Measurements from ENCODE around the gene GLB1L2.

GLB1L2 gene

GRCh38 chr11:134349109-134349801 lies 17.5 kb downstream of the GLB1L2 start:
- no peak for DNase-seq

DNA sequence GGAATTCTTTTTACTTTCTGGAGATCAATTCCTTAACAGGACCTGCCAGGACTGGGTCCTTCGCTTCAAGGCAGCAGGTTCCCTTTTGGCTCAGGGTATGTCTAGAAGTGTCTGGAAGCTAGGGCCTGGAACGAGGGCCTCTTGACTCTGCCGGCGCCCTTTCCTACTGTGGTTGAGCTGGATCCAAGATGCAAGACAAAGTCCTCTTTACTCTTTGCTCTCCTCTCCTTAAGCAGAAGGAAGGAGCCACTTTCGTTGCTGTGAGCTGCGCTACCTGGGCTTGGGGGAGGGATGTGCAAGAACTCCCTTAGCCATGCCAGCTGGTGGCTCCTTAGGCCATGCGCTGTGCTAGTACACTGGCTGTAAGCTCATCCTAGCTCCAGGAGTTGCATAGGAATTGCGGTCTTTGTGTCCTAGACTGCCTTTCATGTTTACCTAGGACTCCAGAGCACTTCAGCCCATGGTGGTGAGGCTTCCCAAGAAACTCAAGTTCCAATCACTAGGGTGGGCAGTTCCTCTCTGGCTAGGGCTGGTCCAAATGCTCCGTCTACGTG lies 18.1 kb downstream of the GLB1L2 start:
- DNase-seq = no peak

GRCh38 chr11:134350381-134350780 lies 18.6 kb downstream of the GLB1L2 start:
- no peak for DNase-seq

DNA sequence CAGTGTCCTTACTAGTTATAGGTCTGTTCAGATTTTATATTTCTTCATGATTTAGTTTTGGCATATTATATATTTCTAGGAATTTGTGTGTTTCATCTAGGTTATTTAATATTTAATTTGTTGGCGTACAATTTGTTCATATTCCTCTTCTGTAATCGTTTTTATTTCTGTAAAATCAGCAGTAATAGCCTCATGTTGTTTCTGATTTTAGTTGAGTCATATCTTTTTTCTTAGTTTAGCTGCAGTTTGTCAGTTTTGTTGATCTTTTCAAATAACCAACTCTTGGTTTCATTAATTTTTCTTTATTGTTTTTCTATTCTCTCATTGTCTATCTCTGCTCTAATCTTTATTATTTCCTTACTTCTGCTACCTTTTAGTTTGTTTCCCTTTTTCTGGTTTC lies 20.3 kb downstream of the GLB1L2 start:
- DNase-seq = no peak

DNA sequence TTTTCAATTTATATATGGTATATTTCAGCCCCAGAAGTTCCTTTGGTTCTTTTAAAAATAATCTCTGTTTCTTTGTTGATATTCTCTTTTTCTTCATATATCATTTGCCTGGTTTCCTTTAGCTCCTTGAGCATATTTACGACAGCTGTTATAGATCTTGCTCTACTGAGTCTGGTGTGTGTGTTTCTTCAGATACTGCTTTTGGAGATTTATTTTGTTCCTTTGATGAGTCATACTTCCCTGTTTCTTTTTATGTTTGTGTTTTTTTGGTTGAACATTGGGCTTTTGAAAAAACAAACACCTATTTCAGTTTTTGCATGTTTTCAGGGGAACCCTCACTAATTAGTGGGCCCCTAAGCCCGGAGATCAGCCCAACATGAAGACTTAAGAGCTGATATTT lies 23.3 kb downstream of the GLB1L2 start:
- DNase-seq = no peak

DNA sequence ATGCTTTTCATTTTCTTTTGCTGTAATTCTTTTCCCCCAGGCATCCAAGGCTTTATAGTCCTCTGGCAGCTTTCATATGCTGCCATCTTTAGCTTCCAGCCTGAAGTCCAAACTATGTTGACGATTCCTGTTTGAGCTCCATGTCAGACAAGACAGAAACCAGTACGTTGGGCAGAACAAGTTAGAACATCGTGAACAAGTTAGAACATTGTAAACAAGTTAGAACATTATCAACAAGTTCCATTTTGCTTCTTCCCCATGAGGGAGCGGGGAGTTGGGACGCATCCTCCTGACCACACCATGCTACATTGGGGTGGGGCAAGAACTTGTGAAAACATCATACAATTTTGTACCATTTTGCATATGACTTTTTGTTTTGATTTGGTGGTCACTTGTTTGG lies 23.9 kb downstream of the GLB1L2 start:
- no peak for DNase-seq

DNA sequence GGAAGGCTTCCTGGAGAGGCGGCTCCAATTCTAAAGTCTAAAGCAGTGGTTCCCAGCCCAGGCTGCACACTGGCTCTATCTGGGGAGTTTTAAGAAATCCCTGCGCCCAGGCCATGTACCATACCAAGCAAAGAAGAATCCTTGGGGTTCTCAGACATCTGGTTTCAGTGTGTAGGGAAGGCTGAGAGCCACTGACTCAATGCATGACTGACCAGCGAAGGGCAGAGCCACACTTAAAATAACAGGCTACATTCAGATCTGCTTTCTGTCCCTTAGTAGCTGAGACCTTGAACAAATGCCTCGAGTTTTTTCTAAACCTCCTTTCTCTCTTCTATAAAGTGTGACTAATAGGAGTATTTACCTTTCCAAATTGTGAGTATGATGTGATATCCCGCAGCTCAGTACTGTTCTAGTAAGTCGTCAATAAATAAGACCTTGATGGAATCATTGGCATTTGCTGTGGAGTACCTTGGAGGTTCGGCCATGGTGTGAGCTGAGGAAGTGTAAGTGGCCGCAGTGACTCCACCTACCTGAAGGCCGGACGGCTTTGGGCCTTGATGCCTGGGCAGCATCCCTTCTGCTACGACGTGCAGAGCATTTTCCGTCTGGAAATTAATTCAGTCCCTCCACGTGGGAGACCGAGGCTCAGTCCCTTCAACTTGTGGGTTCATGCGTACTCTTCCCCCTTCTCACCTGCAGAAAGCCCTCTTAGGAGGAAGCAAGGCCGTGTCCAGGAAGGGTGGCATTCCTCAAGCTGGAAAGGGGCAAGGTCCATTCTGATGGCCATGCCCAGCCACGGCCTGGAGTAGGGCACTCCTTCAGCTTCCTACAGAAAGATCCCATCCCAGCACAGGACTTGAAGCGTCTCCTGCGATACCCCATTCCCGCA lies 25.1 kb downstream of the GLB1L2 start:
- DNase-seq = no peak

DNA sequence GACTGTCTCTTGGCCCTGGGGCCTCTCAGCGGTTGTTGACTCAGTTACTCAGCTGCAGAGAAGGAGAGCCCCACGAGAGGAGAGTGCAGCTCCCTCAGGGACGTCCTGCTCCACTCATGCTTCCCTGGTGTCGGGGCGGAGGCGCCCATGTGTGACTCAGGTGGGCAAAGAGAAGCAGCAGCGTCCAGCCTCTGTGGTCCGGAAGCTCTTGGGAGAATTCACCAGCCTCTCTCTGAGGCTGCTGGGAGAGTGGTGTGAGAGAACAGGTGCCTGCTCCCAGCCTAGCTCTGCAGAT lies 25.7 kb downstream of the GLB1L2 start:
- no peak for DNase-seq

- no peak for DNase-seq
These were observed 26.5 kb downstream of the GLB1L2 start for GRCh38 chr11:134358165-134358855.

GRCh38 chr11:134358856-134359490 lies 27.2 kb downstream of the GLB1L2 start:
- DNase-seq = no peak

- DNase-seq = no peak
These were observed 27.9 kb downstream of the GLB1L2 start for GRCh38 chr11:134359646-134360045.

GRCh38 chr11:134360050-134360835 lies 28.5 kb downstream of the GLB1L2 start:
- no peak for DNase-seq

DNA sequence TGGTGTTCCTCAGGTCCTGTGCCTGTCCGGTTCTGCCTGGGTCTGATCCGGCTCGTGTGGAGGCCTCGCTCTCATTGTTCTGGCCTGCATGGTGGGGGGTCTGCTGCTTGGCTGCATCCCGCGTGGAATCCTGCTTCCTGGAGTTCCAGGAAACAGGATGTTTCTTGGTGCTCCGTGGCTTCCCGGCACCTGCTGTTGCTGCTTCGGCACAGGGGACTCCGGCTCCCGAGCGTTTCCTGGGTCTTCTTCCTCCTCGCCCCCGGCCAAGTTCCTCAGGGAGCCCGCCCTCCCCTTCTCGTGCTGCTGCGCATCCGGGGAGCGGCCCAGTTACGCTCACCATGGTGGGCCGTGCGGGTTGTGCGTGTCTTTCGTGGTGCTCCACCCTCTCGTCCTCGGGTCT lies 29.9 kb downstream of the GLB1L2 start:
- no peak for DNase-seq

GRCh38 chr11:134362192-134362901 lies 30.6 kb downstream of the GLB1L2 start:
- no peak for DNase-seq

DNA sequence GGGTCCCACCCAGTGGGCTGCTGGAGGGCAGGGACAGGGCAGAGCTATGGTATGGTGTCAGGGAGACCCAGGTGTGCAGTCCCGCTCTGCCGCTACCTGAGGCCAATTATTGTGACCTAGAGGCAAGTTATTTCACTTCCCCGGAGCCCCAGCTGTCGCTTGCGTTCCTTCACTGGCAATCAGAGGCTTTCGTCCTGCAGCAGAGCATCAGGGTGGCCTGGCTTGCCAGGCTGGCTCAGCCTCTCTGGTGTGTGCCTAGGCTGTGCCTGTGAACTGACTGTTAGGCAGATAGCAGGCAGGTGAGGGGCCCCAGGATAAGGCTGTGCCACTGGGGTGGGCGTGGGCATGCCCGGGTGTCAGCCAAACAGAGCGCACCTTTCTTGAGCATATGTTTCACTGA lies 31.4 kb downstream of the GLB1L2 start:
- no peak for DNase-seq

- peak; percentile 61 for DNase-seq
These were observed 31.8 kb downstream of the GLB1L2 start for GRCh38 chr11:134363592-134363991.

DNA sequence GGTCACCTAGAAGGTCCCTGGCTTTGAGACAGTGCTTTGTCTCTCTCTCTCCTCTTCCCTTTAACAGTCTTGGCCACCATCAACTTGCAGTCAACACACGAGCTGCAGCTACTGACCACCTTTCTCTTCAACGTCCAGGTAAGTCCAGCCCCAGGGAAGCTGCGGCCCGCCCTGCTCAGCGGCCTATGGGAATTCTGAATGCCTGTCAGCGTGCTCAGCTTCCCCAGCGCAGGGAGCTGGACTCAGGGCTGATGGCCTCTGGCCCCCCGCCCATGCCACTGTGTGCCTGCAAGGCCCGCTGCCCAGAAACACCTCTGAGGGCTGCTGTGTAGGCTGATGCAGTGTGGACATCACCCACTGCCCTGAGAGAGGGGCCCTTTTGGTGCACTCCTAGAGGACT lies 32.5 kb downstream of the GLB1L2 start:
- DNase-seq = no peak

DNA sequence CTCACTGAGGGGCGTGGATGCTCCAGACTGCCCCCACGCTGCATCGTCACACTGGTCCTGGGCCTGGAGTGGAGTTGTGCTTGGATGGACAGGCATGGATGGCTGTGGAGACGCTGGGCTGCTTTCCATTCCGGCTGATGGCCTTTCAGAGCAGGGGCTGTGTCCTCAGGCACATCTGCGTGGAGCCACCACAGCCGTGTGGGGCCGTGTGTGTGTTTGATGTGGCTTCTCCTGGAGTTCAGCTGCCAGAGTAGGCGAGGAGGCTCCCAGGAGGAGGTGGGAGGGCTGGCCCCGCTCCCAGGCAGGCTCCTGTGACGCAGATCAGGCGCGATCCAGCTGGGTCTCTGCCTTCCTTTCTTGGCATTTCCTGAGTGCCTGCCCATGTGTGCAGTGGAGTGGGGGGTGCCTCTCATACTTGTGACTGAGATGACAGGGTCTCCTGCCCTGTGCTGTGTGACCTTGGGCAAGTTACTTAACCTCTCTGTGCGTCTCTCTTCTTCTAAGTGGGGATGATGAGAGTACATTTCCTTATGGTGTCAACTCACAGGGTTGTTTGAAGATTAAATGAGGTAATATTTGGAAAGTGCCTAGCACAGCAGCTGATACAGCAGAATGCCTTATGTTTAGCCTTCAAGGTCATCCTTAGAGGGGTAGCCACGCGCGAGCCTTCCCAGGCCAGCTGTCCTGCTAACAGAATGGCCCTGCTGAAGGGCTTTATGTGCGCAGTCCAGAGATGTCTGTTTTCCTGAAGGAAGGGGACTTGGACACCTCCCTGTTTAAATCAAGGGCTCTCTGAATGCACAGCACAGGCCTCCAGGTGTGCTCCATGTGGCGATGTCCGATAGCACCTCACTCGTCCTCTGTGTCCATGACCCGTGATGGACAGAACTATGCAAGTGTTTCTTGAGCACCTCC lies 33.5 kb downstream of the GLB1L2 start:
- DNase-seq = no peak

DNA sequence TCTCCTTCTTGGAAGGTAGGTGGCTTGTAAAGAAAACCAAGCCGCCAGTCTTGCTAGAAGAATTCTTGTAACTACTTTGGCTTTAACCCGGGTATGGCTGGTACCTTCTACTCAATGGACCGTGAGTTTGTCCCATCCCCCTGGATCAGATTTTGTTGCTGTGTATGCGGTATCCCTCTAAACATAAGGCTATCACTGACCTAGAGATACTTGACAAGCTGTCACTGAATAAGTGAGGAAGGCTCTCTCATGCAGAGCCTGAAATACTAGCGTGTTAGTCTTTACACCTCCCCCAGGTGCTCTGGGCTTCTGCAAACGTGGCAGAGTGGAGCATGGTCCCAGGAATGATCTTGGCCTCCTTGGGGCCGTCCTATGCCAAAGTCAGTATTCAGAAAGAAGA lies 34.5 kb downstream of the GLB1L2 start:
- DNase-seq = no peak

DNA sequence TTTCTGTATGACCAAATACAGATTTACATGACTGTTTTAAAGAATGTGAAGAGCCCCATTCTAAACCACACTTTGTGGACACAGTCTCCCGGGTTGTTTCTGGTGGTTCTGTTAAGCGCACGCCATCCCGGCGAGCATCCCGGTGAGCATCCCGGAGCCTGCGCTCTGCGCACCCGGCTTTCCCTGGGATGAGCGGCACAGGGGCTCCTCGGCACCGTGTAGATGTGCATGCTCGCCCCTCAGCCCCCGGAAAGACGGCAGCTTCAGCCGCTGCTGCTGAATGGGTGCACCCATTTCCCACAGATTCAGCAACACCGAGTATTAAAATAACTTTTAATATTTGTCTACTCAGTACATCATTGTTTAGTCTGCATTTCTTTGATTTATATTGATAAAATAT lies 36.0 kb downstream of the GLB1L2 start:
- DNase-seq = no peak
